ENCODE results near the gene XPA.

GRCh38 chr9:97636903-97637302 is 60.2 kb downstream of the XPA start:
- TF ChIP-seq, protein P1, sequence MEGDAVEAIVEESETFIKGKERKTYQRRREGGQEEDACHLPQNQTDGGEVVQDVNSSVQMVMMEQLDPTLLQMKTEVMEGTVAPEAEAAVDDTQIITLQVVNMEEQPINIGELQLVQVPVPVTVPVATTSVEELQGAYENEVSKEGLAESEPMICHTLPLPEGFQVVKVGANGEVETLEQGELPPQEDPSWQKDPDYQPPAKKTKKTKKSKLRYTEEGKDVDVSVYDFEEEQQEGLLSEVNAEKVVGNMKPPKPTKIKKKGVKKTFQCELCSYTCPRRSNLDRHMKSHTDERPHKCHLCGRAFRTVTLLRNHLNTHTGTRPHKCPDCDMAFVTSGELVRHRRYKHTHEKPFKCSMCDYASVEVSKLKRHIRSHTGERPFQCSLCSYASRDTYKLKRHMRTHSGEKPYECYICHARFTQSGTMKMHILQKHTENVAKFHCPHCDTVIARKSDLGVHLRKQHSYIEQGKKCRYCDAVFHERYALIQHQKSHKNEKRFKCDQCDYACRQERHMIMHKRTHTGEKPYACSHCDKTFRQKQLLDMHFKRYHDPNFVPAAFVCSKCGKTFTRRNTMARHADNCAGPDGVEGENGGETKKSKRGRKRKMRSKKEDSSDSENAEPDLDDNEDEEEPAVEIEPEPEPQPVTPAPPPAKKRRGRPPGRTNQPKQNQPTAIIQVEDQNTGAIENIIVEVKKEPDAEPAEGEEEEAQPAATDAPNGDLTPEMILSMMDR (IDR thresholded peaks at IDR 0.05 in 2 of 3, conservative IDR thresholded peaks at IDR 0.05 in 1 of 3; ENCODE audit: control insufficient read depth in 2 of 3, extremely low read depth in 1 of 3, insufficient read depth in 1 of 3, low read depth in 3 of 3, low read length in 3 of 3): no peak
- no peak for TF ChIP-seq POLR2AphosphoS2 (IDR thresholded peaks at IDR 0.05; ENCODE audit: low read depth, low read length)
- no peak for TF ChIP-seq NR2C2 (IDR thresholded peaks at IDR 0.05; ENCODE audit: borderline replicate concordance, control insufficient read depth, insufficient read length, low read depth)
- TF ChIP-seq, protein P2, sequence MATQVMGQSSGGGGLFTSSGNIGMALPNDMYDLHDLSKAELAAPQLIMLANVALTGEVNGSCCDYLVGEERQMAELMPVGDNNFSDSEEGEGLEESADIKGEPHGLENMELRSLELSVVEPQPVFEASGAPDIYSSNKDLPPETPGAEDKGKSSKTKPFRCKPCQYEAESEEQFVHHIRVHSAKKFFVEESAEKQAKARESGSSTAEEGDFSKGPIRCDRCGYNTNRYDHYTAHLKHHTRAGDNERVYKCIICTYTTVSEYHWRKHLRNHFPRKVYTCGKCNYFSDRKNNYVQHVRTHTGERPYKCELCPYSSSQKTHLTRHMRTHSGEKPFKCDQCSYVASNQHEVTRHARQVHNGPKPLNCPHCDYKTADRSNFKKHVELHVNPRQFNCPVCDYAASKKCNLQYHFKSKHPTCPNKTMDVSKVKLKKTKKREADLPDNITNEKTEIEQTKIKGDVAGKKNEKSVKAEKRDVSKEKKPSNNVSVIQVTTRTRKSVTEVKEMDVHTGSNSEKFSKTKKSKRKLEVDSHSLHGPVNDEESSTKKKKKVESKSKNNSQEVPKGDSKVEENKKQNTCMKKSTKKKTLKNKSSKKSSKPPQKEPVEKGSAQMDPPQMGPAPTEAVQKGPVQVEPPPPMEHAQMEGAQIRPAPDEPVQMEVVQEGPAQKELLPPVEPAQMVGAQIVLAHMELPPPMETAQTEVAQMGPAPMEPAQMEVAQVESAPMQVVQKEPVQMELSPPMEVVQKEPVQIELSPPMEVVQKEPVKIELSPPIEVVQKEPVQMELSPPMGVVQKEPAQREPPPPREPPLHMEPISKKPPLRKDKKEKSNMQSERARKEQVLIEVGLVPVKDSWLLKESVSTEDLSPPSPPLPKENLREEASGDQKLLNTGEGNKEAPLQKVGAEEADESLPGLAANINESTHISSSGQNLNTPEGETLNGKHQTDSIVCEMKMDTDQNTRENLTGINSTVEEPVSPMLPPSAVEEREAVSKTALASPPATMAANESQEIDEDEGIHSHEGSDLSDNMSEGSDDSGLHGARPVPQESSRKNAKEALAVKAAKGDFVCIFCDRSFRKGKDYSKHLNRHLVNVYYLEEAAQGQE (IDR thresholded peaks at IDR 0.05; ENCODE audit: low read depth, low read length): no peak

Data from GM12878 (cell line).